H1 (cell line): ENCODE measurements around the gene FLCN. TPM values are rescaled to one million over a fixed set of nuclear protein-coding genes. Genes with fewer than 3 reads are reported as not detected.

Experiments
- BACH1 ChIP-seq: IDR thresholded peaks from 2 replicates; pipeline ENCODE4 v1.6.1; 2012; ENCODE audit warnings: low read length, improper control_type of control experiment
- CHD1 ChIP-seq: IDR thresholded peaks from 2 replicates; pipeline ENCODE4 v1.6.1; 2012; ENCODE audit warnings: low read depth, low read length, improper control_type of control experiment
- CREB1 ChIP-seq: IDR thresholded peaks from 2 replicates; pipeline ENCODE4 v1.6.1; 2012; ENCODE audit warnings: inconsistent platforms
- EGR1 ChIP-seq: IDR thresholded peaks from 2 replicates; pipeline ENCODE4 v1.6.1; 2011; ENCODE audit warnings: low read depth, low read length, borderline replicate concordance
- RBBP5 ChIP-seq: IDR thresholded peaks from 2 replicates; pipeline ENCODE4 v1.7.1; 2012; ENCODE audit warnings: low read depth, mild to moderate bottlenecking, inconsistent platforms, low read length, moderate library complexity, borderline replicate concordance
- SRF ChIP-seq: IDR thresholded peaks from 2 replicates; pipeline ENCODE4 v1.6.1; 2011; ENCODE audit warnings: mild to moderate bottlenecking, low read depth, low read length, moderate library complexity
- polyA plus RNA-seq, 7 experiments: library from polyadenylated mRNA; depleted of rRNA in 3 of 7; stranded (reverse) in 5 of 7; unstranded in 2 of 7; fragments of >200 nt in 5 of 7; fragments of 200-250 nt in 2 of 7; gene quantifications; 1 replicate in 5 of 7; 2 replicates in 1 of 7; 4 replicates in 1 of 7; pipeline versions ENCODE4 v1.2.1 to v1.2.3, GENCODE V29; 2011 to 2013; ENCODE audit warnings: missing spikeins in 2 of 7, mixed read lengths in 2 of 7
- total RNA-seq: library from RNA; stranded (reverse); fragmentation: NEBNext Ultra II Directional; extraction: Animal tissue kit (Norgen Biotek cat#: 25700); gene quantifications from 2 replicates; pipeline ENCODE4 v1.2.1, GENCODE V29; 2021
- TF ChIP-seq, protein P1 (sequence below): fragments of 300-600 bp; sonication (generic); IDR thresholded peaks from 2 replicates; pipeline ENCODE4 v1.7.1; 2012; ENCODE audit warnings: low read length, moderate library complexity, mild to moderate bottlenecking, inconsistent platforms; ENCODE audit not compliant: insufficient replicate concordance

The FLCN gene
- total and polyA plus RNA-seq, 2 of the 8 experiments (the other 6 are each of a cell fraction or from before 2014, with no cell fraction given), result 15.6 to 34.6 TPM

DNA sequence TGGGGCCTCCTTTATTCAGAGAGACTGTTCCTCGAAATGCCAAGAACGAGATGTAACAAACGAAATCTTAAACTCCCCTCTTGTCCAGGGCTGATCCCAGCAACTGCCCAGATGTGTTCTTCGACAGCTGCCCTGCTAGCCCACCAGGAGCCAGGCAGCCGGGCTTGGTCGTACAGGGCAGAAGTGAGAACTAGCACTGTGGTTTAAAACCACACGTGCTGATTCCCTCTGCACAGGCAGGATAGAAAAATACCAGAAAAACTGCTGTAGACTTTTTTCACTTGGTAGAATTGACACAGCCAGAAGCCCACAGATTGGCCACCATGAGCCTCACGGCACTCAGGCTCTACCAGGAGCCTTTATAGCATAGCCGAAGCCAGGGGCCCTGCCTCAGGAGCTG lies 64.0 kb downstream of the FLCN start (continued):
- TF ChIP-seq, protein P1, sequence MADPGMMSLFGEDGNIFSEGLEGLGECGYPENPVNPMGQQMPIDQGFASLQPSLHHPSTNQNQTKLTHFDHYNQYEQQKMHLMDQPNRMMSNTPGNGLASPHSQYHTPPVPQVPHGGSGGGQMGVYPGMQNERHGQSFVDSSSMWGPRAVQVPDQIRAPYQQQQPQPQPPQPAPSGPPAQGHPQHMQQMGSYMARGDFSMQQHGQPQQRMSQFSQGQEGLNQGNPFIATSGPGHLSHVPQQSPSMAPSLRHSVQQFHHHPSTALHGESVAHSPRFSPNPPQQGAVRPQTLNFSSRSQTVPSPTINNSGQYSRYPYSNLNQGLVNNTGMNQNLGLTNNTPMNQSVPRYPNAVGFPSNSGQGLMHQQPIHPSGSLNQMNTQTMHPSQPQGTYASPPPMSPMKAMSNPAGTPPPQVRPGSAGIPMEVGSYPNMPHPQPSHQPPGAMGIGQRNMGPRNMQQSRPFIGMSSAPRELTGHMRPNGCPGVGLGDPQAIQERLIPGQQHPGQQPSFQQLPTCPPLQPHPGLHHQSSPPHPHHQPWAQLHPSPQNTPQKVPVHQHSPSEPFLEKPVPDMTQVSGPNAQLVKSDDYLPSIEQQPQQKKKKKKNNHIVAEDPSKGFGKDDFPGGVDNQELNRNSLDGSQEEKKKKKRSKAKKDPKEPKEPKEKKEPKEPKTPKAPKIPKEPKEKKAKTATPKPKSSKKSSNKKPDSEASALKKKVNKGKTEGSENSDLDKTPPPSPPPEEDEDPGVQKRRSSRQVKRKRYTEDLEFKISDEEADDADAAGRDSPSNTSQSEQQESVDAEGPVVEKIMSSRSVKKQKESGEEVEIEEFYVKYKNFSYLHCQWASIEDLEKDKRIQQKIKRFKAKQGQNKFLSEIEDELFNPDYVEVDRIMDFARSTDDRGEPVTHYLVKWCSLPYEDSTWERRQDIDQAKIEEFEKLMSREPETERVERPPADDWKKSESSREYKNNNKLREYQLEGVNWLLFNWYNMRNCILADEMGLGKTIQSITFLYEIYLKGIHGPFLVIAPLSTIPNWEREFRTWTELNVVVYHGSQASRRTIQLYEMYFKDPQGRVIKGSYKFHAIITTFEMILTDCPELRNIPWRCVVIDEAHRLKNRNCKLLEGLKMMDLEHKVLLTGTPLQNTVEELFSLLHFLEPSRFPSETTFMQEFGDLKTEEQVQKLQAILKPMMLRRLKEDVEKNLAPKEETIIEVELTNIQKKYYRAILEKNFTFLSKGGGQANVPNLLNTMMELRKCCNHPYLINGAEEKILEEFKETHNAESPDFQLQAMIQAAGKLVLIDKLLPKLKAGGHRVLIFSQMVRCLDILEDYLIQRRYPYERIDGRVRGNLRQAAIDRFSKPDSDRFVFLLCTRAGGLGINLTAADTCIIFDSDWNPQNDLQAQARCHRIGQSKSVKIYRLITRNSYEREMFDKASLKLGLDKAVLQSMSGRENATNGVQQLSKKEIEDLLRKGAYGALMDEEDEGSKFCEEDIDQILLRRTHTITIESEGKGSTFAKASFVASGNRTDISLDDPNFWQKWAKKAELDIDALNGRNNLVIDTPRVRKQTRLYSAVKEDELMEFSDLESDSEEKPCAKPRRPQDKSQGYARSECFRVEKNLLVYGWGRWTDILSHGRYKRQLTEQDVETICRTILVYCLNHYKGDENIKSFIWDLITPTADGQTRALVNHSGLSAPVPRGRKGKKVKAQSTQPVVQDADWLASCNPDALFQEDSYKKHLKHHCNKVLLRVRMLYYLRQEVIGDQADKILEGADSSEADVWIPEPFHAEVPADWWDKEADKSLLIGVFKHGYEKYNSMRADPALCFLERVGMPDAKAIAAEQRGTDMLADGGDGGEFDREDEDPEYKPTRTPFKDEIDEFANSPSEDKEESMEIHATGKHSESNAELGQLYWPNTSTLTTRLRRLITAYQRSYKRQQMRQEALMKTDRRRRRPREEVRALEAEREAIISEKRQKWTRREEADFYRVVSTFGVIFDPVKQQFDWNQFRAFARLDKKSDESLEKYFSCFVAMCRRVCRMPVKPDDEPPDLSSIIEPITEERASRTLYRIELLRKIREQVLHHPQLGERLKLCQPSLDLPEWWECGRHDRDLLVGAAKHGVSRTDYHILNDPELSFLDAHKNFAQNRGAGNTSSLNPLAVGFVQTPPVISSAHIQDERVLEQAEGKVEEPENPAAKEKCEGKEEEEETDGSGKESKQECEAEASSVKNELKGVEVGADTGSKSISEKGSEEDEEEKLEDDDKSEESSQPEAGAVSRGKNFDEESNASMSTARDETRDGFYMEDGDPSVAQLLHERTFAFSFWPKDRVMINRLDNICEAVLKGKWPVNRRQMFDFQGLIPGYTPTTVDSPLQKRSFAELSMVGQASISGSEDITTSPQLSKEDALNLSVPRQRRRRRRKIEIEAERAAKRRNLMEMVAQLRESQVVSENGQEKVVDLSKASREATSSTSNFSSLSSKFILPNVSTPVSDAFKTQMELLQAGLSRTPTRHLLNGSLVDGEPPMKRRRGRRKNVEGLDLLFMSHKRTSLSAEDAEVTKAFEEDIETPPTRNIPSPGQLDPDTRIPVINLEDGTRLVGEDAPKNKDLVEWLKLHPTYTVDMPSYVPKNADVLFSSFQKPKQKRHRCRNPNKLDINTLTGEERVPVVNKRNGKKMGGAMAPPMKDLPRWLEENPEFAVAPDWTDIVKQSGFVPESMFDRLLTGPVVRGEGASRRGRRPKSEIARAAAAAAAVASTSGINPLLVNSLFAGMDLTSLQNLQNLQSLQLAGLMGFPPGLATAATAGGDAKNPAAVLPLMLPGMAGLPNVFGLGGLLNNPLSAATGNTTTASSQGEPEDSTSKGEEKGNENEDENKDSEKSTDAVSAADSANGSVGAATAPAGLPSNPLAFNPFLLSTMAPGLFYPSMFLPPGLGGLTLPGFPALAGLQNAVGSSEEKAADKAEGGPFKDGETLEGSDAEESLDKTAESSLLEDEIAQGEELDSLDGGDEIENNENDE, result no peak
- TF ChIP-seq CHD1 (no peak), SRF (no peak), CREB1 (no peak), BACH1 (no peak), EGR1 (no peak), RBBP5 (no peak)
